Prostate gland (tissue), 2 donors: ENCODE data around the gene SLC16A11. TPM values are rescaled to one million over a fixed set of nuclear protein-coding genes. Genes with fewer than 3 reads are reported as not detected.

Experiments
- DNase-seq: peaks from one replicate; pipeline ENCODE4 v3.0.0-alpha.2; 2019; ENCODE audit warnings: low spot score
- H3K27ac ChIP-seq, 2 donors: fragments of 200-600 bp; sonication (generic); 2 replicates each; pipeline ENCODE4 v1.5.1; 2017 to 2019
- H3K27me3 ChIP-seq: fragments of 200-600 bp; sonication (generic); replicated peaks from 2 replicates; pipeline ENCODE4 v1.5.1; 2019; ENCODE audit not compliant: insufficient read depth
- H3K36me3 ChIP-seq, 2 donors: fragments of 200-600 bp; sonication (generic); 1 replicate in 1 of 2; 2 replicates in 1 of 2; pipeline versions ENCODE4 v1.5.1 to v1.8.1; 2017 to 2019
- H3K4me1 ChIP-seq: fragments of 200-600 bp; sonication (generic); replicated peaks from 2 replicates; pipeline ENCODE4 v1.5.1; 2019
- H3K4me3 ChIP-seq, 2 donors: fragments of 200-600 bp; sonication (generic); 2 replicates each; pipeline ENCODE4 v1.5.1; 2017 to 2019
- H3K9me3 ChIP-seq: fragments of 200-600 bp; sonication (generic); 2 replicates; pipeline ENCODE4 v1.5.1; 2017
- POLR2A ChIP-seq: fragments of 450-650 bp; IDR thresholded peaks from one replicate; pipeline ENCODE4 v1.6.1; 2016; ENCODE audit warnings: antibody characterized with exemption, mild to moderate bottlenecking
- POLR2AphosphoS5 ChIP-seq: sonication (generic); formaldehyde crosslinking; IDR thresholded peaks from one replicate; pipeline ENCODE4 v1.6.1; 2017; ENCODE audit warnings: antibody characterized with exemption
- WGBS: methylation state at CpG from one replicate; pipeline ENCODE4 v1.1.5; 2018; 5-methylcytosine and 5-hydroxymethylcytosine counted together
- intact Hi-C: fragments of 100-400 bp; cut with DNase I; formaldehyde crosslinking; loops from one replicate; pipeline ENCODE4 v1.14.2; 2022
- total RNA-seq, 2 donors: library from RNA; depleted of rRNA; stranded (reverse); fragments of >200 nt; gene quantifications; one replicate each; pipeline ENCODE4 v1.1.0, GENCODE V29; 2016
- TF ChIP-seq, protein P1 (sequence below), 4 experiments: fragments of 200-600 bp in 2 of 4; fragments of 450-650 bp in 2 of 4; sonication (generic) in 2 of 4; IDR thresholded peaks; 1 replicate in 3 of 4; 2 replicates in 1 of 4; pipeline ENCODE4 v1.5.1; 2016 to 2019; ENCODE audit warnings: antibody characterized with exemption in 4 of 4, mild to moderate bottlenecking in 2 of 4, moderate library complexity in 2 of 4

The SLC16A11 gene
- total RNA-seq, 2 donors from 2014 or later, result 1.8 to 2.3 TPM

DNA sequence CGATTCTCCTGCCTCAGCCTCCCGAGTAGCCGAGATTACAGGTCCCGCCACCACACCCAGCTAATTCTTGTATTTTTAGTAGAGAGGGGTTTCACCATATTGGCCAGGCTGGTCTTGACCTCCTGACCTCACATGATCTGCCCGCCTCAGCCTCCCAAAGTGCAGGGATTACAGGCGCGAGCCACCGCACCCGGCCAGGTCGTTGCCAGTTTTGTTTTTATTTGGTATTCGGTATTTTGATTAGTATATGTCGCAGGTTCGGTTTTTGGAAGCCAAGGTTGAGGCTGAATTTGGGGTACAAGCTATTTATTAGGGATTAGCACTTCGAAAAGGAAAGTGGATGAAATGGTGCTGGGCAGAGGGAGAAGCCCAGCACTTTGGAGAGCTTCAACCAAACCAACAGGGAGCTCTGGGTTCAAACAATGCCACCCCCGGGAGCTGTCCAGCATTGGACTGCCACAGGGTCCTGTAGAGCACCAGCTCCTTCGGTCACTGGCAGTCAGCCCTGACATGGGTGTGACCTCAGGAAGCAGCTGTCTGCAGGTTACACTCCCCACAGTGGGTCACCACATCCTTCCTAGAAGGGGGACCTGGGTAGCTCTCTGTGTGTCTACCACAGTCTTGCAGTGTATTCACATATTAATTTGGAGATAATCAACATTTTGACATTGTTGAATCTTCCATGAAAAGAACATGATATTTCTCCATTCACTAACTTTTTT lies 37.6 kb upstream of the SLC16A11 start:
- WGBS, result 94% methylated on average over 16 of the region's 16 CpGs
- no peaks in the 10 kb centered on the region for H3K4me1 ChIP-seq
- H3K27ac ChIP-seq, result no peak overlapping the region
- no peak overlapping the region for H3K4me3 ChIP-seq
- no peaks in the 10 kb centered on the region for H3K27me3 ChIP-seq
- intact Hi-C loops, result no loop called here
- DNase-seq, result no peak
- TF ChIP-seq POLR2AphosphoS5 (no peak), POLR2A (no peak)
- TF ChIP-seq, protein P1, sequence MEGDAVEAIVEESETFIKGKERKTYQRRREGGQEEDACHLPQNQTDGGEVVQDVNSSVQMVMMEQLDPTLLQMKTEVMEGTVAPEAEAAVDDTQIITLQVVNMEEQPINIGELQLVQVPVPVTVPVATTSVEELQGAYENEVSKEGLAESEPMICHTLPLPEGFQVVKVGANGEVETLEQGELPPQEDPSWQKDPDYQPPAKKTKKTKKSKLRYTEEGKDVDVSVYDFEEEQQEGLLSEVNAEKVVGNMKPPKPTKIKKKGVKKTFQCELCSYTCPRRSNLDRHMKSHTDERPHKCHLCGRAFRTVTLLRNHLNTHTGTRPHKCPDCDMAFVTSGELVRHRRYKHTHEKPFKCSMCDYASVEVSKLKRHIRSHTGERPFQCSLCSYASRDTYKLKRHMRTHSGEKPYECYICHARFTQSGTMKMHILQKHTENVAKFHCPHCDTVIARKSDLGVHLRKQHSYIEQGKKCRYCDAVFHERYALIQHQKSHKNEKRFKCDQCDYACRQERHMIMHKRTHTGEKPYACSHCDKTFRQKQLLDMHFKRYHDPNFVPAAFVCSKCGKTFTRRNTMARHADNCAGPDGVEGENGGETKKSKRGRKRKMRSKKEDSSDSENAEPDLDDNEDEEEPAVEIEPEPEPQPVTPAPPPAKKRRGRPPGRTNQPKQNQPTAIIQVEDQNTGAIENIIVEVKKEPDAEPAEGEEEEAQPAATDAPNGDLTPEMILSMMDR (IDR thresholded peaks at IDR 0.05), result no peak
- H3K9me3 ChIP-seq, result no peaks in the 10 kb centered on the region
- no peaks in the 10 kb centered on the region for H3K36me3 ChIP-seq

GRCh38 chr17:7080456-7081041 lies 36.7 kb upstream of the SLC16A11 start:
- intact Hi-C loops, result no loop called here
- Histone ChIP-seq H3K27me3 (no peaks in the 10 kb centered on the region), H3K4me1 (no peaks in the 10 kb centered on the region), H3K27ac (no peak overlapping the region), H3K9me3 (no peaks in the 10 kb centered on the region), H3K36me3 (no peaks in the 10 kb centered on the region), H3K4me3 (no peak overlapping the region)
- WGBS, result 30% methylated on average over 10 of the region's 10 CpGs
- no peak for TF ChIP-seq POLR2A
- TF ChIP-seq, protein P1 (IDR thresholded peaks at IDR 0.05), result no peak
- no peak for TF ChIP-seq POLR2AphosphoS5
- DNase-seq, result peak; percentile 15

GRCh38 chr17:7079581-7080455 lies 35.9 kb upstream of the SLC16A11 start, which contains the start of gene CLEC10A:
Gene CLEC10A, minus strand, starts transcription at chr17:7080251. Its CDS starts 1,439 bp downstream, at chr17:7078812.
- H3K27ac ChIP-seq, result no peak within 1 kb of the TSS
- WGBS, result 71% methylated on average over 15 of the region's 15 CpGs

GRCh38 chr17:7078711-7079110 lies 34.8 kb upstream of the SLC16A11 start:
- no peak overlapping the region for H3K4me3 ChIP-seq
- H3K36me3 ChIP-seq, result no peaks in the 10 kb centered on the region
- 89% methylated on average over 10 of the region's 10 CpGs for WGBS
- H3K27me3 ChIP-seq, result no peaks in the 10 kb centered on the region
- no peak for DNase-seq
- no peaks in the 10 kb centered on the region for H3K9me3 ChIP-seq
- no peak for TF ChIP-seq POLR2A
- H3K4me1 ChIP-seq, result no peaks in the 10 kb centered on the region
- intact Hi-C loops, result no loop called here
- no peak overlapping the region for H3K27ac ChIP-seq

More at GRCh38 chr17:7079581-7080455, 35.9 kb upstream of the SLC16A11 start, which contains the start of gene CLEC10A:
- H3K36me3 ChIP-seq, result no peaks in the 10 kb centered on the region
- H3K4me1 ChIP-seq, result no peaks in the 10 kb centered on the region
- H3K4me3 ChIP-seq, result no peak within 1 kb of the TSS
- TF ChIP-seq POLR2A (no peak), POLR2AphosphoS5 (no peak)
- TF ChIP-seq, protein P1 (IDR thresholded peaks at IDR 0.05), result no peak
- no peaks in the 10 kb centered on the region for H3K27me3 ChIP-seq
- no peaks in the 10 kb centered on the region for H3K9me3 ChIP-seq
- DNase-seq, result no peak
- intact Hi-C loops, result no loop called here

- no peak for DNase-seq
- 89% methylated on average over 7 of the region's 7 CpGs for WGBS
- intact Hi-C loops, result no loop called here
- no peaks in the 10 kb centered on the region for H3K9me3 ChIP-seq
- H3K27me3 ChIP-seq, result no peaks in the 10 kb centered on the region
- TF ChIP-seq POLR2A, result no peak
- H3K27ac ChIP-seq, result no peak overlapping the region
- H3K36me3 ChIP-seq, result no peaks in the 10 kb centered on the region
- no peaks in the 10 kb centered on the region for H3K4me1 ChIP-seq
- no peak overlapping the region for H3K4me3 ChIP-seq
These were observed 34.1 kb upstream of the SLC16A11 start for GRCh38 chr17:7077911-7078546.
